ENCODE measurements around the gene CAMSAP1. TPM values are rescaled to one million over a fixed set of nuclear protein-coding genes. Genes with fewer than 3 reads are reported as not detected.
"Not testable (repeated sequence)": the region's sequence is repeated elsewhere in the genome, so short reads cannot be mapped to it uniquely, and the experiment has no call there.

Gene CAMSAP1
- polyA plus RNA-seq, 1 donor = 24.5 TPM

DNA sequence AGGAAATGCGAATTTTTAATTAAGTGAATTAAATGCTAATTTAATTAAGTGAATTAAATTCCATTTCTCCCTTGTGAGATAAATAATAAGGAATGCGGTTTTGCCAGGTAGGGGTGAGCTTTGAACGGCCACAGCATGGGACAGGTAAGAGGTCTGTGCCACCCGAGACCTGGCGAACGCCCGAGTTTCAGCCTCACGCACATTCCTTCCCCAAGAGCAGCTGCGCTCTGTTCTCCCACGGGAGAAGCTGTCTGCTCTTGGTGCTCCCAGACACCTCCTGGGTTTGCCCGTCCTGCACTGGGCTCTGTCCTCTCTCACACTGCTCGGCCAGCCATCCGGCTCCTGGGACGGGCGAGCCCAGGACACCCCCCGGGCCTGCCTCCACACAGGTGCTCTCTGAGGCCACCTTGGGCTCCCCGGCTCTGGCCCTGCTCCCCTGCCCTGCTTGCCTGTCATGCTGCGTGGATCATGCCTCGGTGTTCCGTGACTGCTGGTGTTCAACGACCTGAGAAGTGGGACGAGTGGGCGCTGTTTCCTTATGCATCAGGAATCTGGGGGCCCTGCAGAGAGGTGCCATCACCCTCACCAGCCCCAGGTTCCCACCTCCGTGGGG lies 13.7 kb upstream of the CAMSAP1 start:
- no peak for DNase-seq (ENCODE audit: low read depth)

DNA sequence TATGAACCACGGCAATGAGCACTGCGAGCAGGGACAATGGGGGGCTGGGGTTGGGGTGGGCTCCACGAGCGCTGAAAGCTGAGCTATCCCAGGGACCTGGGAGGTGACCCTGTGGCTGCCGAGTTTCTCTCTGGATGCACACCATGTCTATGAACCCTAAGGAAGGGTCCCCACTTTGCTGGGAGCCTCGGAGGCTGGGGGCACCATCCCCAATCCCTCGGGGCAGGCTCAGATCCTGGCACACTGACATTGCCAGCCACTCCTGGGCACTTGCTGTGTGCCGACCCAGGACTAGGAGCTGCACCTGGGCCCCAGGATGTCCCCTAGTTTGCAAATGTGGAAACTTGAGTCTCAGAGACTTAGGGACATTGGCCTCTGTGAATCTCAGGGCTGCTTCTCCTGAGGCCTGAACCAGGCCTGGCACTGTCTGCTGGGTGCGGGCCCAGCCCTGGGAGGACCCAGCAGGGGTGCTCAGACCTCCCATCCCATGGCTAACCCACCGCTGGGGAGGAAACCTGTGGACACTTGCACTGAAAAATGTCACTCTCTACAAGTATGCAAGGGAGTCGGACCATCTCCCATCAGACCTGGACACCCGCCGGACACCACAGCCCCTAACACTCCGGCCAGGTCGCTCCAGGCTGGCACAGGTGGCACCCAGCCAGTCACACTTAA lies 13.0 kb upstream of the CAMSAP1 start:
- no peak for DNase-seq (ENCODE audit: low read depth)

DNA sequence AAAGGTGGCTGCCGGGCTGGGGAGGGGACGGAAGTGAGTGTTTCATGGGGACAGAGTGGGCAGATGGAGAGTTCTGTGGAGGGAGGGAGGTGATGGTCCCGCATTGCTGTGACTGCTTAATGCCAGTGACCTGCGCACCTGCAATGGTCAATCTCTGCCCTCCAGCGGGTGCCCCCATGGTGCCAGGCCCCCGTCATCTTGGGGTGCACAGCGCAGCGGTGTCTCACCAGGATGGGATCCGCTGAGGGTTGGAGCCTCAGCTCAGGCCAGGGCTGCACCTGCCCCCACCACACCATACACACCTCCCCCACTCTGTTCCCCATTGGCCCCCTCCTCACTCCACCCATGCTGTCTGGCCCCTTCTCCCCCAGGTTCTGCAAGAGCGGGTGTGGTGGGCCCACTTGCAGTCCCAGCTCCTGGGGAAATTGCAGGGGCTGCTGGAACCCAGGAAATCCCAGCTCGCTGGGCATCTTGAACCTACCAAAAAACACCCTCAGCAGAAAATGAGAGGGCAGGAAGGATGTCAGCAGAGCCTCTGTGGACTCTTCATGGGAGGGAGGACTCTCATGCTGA lies 12.1 kb upstream of the CAMSAP1 start:
- DNase-seq (ENCODE audit: low read depth) = no peak

DNA sequence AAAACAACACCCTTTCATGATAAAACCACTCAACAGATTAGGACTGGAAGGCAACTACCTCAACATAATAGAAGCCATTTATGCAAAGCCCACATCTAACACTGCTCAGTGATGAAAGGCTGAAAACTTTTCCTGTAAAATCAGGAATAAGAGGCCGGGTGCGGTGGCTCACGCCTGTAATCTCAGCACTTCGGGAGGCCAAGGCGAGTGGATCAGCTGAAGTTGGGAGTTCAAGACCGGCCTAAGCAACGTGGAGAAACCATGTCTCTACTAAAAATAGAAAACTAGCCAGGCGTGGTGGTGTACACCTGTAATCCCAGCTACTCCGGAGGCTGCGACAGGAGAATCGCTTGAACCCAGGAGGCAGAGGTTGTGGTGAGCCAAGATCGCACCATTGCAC lies 8.9 kb upstream of the CAMSAP1 start:
- DNase-seq (ENCODE audit: low read depth) = not testable (repeated sequence)

DNA sequence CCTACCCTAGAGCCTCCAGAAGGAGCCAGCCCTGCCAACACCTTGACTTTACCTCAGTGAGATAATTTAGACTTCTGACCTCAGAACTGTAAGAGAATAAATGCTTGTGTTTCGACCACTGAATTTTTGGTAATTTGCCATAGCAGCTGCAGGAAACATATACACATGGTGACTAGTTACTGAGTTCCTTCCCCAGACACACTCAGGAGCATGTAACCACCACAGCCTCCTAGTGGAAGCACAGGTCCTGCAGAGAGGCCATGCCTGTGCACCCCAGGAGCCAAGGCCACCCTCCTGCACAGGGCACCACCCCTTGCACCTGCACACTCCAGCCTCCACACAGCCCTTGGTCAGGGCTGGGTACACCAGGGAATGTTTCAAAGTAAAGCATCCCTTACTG lies 7.6 kb upstream of the CAMSAP1 start:
- DNase-seq (ENCODE audit: low read depth) = no peak

DNA sequence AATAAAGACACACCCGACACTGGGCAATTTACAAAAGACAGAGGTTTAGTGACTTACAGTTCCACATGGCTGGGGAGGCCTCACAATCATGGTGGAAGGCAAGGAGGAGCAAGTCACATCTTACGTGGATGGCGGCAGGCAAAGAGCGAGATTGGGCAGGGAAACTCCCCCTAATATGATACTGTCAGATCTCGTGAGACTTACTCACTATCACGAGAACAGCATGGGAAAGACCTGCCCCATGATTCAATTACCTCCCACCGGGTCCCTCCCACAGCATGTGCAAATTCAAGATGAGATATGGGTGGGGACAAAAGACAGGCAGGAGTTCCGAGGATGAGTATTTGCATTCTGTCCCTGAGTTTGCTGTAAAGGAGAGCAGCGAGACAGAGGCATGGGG lies 3.9 kb upstream of the CAMSAP1 start:
- DNase-seq (ENCODE audit: low read depth) = not testable (repeated sequence)

DNA sequence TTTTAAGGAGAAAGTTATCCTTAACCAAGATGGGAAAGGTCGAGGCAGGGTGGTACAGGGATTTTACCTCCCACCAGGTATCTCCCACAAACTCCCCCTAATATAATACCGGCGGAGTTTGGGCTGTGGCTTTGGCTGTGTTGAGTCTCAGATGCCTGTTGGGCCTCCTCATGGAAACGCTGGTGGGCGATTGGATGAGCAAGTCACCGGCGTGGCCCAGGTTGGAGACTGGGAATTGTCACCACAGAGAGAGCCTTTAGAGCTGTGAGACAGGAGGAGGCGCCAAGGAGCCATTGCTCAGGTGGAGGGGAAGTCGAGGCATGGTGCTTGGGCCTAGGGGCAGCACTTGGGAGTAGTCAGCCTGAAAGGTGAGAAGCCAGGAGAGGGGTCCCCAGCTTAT lies 3.4 kb upstream of the CAMSAP1 start:
- no peak for DNase-seq (ENCODE audit: low read depth)

DNA sequence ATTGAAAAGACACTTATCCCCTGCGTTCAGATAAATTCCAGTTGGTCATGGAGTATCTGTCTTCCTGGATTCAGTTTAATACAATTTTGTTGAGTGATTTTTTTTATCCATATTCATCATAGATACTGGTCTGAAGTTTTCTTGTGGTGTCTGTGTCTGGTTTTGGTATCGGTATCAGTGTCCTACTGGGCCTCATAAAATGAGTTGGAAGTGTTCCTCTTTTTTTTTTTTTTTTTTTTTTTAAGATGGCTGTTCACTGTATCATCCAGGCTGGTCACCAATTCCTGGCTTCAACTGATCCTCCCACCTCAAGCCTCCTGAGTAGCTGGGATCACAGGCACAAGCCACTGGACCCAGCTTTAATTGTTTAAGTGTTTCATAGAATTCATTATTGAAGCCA lies 2.9 kb upstream of the CAMSAP1 start:
- no peak for DNase-seq (ENCODE audit: low read depth)

DNA sequence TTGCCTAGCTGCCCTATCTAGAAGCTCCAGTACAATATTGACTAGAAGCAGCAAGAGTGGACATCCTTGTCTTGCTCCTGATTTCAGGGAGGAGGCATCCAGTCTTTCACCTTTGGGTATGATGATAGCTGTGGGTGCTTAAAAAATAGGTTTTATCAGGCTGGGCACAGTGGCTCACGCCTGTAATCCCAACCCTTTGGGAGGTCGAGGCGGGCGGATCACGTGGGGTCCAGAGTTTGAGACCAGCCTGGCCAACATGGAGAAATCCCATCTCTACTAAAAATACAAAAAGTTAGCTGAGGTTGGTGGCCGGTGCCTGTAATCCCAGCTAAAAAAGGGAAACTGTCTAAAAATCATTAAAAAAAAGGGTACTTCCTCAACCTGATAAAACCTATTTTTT lies 2.0 kb upstream of the CAMSAP1 start:
- no peak for DNase-seq (ENCODE audit: low read depth)

DNA sequence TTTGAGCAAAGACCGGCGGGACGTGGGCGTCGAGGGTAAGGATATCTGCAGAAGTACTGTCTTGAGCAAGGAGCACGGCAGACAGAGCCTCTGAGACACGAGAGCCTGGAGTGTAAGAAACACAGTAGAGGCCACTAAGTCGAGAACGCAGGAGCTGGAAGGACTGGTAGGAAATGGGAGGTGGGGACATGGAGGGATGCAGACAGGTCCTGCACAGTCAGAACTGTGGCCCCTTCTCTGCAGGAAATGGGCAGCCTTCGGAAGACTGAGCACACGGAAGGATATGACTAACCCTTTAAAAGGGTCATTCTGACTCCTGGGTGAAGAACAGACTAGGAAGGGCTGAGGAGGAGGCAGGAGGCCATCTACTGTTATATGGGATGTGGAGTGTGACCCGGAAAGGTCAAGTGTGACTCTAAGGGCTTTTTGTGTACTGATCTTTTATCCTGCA lies 1.4 kb upstream of the CAMSAP1 start:
- no peak for DNase-seq (ENCODE audit: low read depth)

DNA sequence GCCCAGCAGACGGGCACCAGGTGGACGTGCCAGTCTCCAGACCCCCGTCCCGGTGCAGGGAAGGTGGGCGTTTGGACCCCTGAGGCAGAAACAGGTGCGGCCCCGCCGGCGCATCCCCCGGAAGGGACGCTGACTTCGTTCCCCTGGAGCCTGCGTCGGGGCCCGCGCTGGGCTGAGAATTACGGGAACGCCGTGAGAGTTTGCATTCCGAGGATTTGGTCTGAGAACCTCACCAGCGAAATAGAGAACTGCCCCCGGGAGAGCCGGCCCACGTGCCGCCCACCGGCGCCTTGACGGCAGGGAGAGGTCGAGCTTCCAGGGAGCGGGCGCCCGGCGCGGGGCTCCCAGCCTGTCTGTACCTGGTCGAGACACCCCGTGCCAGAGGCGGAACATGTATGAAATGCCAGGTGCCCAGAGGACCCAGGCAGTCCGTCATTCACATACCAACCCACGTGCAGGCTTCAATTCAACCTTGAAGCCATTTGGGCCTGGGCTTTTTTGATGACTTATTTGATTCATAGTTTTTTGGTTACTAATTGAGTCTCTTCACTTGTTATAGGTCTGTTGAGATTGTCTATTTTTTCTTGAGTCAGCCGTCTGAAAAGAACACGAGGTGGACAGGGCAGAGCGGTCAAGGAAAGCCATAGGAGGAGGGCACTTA lies 877 bp upstream of the CAMSAP1 start:
- DNase-seq (ENCODE audit: low read depth) = no peak

DNA sequence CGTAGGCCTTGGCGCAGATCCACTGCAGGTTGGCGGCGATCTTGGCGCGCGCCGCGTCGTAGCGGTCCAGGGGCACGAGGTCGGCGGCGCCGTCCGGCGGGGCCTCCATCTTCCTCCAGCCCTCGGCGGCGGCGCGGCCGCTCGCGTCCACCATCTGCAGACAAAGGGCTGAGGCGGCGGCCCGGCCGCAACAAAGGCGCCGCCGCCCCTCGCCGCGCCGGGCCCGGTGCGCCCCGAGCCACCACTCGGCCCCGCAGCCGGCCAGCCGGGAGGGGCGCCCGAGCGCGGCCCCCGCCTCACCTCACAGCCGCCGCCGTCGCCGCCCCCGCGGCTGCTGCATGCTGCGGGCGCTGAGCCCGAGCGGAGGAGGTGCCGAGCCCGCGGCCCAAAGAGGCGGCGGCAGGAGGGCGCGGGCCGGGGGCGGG lies 328 bp downstream of the CAMSAP1 start:
- no peak for DNase-seq (ENCODE audit: low read depth)

DNA sequence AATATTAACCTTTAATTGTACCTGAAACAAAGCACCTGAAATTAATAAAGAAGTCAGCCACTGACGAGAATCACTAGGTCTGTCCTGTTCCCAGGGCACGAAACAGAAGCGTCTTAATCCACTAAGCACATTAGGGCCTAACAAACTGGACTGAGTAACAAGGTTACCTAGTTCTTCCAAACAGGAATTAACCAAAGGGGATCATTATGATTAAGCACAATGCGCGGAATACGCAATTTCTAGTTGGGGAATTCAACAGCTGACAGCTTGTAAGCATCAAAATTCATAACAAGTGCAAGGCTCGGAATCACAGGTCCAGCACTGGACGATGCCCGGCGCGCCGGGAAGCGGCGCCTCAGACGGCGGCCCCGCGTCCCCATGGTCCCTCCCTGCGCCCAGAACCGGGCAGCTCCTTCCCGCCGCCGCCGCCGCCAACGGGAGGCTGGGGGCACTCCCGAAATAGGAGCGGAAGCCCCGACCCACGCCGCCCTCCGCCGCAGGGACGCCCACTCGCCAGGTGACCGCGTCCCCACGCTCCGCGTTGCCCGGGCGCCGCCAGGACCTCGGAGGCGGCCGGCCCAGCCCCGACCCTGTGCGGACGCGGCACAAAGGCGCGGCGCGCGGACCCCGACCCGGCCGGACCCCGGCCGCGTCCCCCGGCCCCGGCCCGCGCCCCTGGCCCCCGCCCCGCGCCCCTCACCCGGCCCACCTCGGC lies 898 bp downstream of the CAMSAP1 start:
- DNase-seq (ENCODE audit: low read depth) = no peak

DNA sequence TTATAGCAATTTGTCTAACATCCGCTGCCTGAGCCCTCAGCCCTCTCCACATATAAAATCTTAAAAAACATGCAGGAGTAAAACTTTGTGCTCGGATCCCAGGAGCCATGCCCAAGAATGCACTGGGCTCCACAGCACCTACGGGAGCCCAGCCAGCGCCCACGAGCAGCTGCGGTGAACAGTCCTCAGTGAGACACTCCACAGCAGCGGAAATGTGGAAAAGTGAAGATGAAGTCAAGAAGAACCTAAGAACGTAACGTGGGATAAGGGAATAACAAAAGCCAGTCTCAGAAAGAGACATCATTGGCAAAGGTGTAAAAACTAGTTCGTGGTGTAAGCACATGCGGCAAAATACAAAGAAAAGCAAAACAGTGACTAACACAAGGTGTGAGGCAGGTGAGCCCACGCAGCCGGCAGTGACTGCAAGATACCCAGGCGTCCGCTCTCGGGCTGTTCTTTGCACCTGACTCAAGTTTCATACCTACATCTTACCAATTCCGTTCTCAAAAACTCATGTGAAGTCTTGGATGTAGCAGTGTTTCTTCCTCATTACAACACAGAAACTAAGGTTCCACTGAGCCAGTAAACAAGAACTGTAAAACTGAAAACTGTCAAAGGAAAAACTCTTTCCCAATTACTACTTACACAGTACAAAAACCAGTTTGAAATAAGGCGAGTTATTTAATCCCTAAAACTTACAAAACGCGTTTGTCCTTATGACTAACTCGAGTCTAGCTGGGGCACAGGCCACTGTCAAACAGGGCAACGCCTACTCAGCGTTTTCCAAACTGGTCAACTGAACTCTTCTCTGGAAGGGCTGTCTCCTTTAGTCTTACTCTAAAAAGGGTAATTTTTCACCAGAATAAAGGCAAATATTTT lies 1.7 kb downstream of the CAMSAP1 start:
- no peak for DNase-seq (ENCODE audit: low read depth)

DNA sequence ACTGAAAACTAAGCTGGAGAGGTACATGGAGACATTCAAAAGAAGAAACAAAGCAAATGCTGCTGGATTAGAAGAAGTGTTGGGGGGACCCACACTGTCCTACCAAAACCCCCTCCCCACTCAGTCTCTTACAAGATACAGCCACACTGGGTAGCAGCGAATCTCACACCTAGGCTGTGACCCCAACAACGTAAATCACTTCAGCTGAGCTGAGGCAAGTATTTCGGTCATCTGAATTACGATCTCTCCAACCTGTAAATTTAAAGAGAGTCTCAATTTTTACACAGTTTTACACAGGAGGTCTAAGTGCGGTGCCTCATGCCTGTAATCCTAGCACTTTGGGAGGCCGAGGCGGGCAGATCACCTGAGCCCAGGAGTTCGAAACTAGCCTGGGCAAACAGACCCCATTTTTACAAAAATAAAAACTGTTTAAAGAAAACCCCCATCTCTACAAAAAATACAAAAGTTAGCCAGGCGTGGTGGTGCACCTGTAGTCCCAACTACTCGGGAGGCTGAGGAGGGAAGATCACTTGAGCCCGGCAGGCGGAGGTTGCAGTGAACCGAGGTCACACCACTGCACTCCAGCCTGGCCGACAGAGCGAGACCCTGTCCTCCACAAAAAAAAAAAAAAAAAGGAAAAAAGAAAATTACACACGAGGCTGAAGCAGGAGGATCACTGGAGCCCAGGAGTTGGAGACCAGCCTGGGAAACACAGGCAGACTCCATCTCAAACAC lies 3.4 kb downstream of the CAMSAP1 start:
- DNase-seq (ENCODE audit: low read depth) = no peak

DNA sequence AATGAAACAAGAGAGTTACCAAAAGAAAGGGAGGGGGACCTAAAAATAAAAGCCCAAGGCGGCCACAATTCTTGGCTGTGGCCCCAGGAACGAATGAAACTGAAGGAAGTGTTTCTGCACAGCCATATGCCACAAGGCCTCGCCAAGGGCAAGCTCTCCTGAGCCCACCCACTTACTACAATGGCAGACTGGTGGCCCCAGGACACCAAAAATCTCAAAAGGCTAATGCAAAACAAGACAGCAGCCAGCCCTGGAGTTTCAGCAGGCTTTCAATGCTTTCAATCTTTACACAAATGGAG lies 4.0 kb downstream of the CAMSAP1 start:
- DNase-seq (ENCODE audit: low read depth) = no peak

DNA sequence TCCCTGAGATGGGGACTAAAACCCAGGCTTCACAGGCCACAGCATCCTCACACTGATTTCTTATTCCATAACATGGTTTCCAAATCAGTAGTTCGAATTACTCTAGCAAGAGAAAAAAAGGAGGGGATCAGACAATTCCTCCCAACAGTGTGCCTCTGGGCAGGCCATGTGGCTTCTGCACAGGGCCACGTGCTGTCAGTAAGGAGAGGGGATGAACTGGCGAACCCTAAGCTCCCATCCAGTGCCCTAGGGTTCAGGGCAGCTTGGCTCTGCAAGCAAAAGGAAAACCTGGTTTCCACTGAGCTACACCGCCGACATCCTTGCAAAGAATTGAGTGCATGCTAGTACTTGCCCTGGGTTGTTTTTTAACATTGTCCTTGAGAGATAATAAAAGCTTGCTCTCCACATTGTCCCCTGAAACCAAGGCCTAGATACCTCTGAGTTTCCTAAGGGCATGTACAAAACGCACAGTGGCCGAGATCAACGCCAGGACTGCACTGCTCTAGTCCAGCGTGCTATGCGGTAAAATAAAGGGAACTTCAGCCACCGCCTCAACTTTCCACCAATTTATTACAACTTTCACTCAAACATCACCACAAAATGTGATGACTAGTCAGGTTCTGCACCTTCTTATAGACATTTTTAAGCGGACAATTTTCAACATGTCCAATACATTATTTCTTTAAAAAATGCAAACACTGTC lies 4.5 kb downstream of the CAMSAP1 start:
- no peak for DNase-seq (ENCODE audit: low read depth)

DNA sequence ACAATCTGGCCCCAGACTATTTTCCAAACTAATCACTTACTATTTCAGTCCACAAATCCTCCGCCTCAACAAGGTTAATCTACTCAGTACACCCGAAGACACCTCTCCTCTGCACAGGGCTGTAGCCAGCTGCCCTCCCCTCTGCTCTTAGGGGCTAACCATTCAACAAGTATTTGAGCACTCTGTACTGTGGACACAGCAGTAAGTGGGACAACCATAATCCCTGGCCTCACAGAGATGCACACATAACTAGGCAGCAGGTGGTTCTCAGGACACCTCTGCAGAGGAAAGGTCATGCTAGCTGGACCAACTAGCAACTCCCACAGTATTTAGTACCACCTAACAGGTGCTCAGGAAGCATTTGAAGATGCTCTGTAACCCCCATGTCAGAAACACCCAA lies 5.5 kb downstream of the CAMSAP1 start:
- no peak for DNase-seq (ENCODE audit: low read depth)

DNA sequence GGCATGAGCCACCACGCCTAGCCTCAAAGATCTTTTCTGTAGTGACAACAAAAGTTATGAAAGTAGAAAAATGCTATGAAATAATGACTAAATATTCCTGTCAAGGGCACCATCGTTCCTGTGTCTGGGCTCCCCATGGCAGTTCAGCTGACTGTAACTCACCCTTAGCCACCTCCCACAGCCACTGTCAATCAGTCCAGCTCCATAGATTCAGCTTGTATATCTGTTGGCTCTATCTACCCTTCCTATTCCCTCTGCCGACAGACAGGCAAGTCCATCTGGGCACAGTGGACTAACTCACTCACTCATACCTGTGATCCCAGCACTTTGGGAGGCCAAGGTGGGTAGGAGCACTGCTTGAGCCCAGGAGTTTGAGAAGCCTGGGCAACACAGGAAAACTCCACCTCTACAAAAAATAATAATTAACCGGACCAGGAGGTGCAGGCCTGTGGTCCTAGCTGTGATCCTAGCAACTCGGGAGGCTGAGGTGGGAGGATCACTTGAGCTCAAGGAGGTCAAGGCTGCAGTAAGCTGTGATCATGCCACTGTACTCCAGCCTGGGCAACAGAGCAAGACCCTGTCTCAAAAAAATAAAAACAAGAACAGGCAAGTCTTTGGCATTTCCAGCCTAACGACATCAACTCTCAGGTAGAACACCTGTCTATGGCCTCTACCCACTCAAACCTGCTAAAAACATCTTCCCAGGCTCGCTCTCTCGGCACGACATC lies 6.2 kb downstream of the CAMSAP1 start:
- DNase-seq (ENCODE audit: low read depth) = no peak

Measured in forelimb muscle (tissue), 1 donor.